ENCODE measurements around the gene DENND4A.
A peak's percentile ranks its signal among the peaks of the same experiment; 100 is the strongest.
"Not testable (repeated sequence)": the region's sequence is repeated elsewhere in the genome, so short reads cannot be mapped to it uniquely, and the experiment has no call there.

Gene DENND4A

GRCh38 chr15:65623103-65623502, 169.0 kb downstream of the DENND4A start:
- DNase-seq = no peak

GRCh38 chr15:65621638-65622037, 170.5 kb downstream of the DENND4A start, which contains the start of gene SLC24A1:
Gene SLC24A1 (plus strand): TSS chr15:65621938. CDS start chr15:65624081, 2,143 bp downstream.
- DNase-seq = no peak

- DNase-seq = no peak
Observed at GRCh38 chr15:65620833-65621232, 171.3 kb downstream of the DENND4A start.

GRCh38 chr15:65619626-65620290, 172.3 kb downstream of the DENND4A start:
- DNase-seq = no peak

- DNase-seq = no peak
Observed at GRCh38 chr15:65618560-65619109, 173.5 kb downstream of the DENND4A start.

- not testable (repeated sequence) for DNase-seq
Observed at GRCh38 chr15:65615887-65616286, 176.2 kb downstream of the DENND4A start.

GRCh38 chr15:65612949-65613744, 178.9 kb downstream of the DENND4A start:
- DNase-seq = no peak

- DNase-seq = no peak
Observed at GRCh38 chr15:65612616-65612946, 179.5 kb downstream of the DENND4A start.

GRCh38 chr15:65611888-65612615, 180.0 kb downstream of the DENND4A start:
- no peak for DNase-seq

- DNase-seq = peak; percentile 95
Observed at GRCh38 chr15:65610871-65611718, 181.0 kb downstream of the DENND4A start, which contains the start of gene INTS14. Gene INTS14 (minus strand): TSS chr15:65611131. CDS start chr15:65607380, 3,751 bp downstream.
